PC-9 (cell line): ENCODE results near the gene MTG1.

Source experiments
- CTCF ChIP-seq: fragments of 200-600 bp; sonication (generic); conservative IDR thresholded peaks from 2 replicates; pipeline ENCODE4 v1.6.1; 2017; ENCODE audit warnings: mixed run types, antibody characterized with exemption, mild to moderate bottlenecking, moderate library complexity
- EZH2 ChIP-seq: fragments of 200-600 bp; sonication (generic); IDR thresholded peaks from 2 replicates; pipeline ENCODE4 v1.8.0; 2017; ENCODE audit warnings: antibody characterized with exemption, low read depth

- no peak for TF ChIP-seq CTCF
- TF ChIP-seq EZH2: no peak
Measured at GRCh38 chr10:133394801-133395221, 854 bp downstream of the MTG1 start.
